ENCODE measurements around the gene ELMO3.

The ELMO3 gene

DNA sequence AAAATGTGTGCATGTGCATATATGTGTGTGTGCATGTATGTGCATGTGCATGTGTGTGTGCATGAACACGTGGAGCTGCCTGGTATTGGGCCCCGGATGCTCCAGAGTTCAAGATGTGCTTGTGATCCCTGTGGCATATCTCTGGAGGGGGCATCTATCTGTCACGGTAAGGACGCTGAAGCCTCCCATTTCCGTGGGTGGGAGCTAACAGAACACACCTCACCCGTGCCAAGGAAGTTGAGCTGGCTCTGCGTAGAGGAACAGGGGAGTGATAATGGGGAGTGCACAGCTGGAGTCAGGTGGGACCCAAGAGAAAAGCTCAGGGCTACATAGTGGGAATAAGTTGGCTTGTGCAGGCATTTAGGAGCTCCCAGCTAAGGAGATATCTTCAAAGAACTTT lies 12.7 kb downstream of the ELMO3 start:
- no peak for ATAC-seq
- TF ChIP-seq ZNF70 (CRISPR knock-in tag; IDR thresholded peaks at IDR 0.05) = no peak
- TF ChIP-seq TOX (CRISPR knock-in tag; IDR thresholded peaks at IDR 0.05; ENCODE audit: borderline replicate concordance) = no peak
- TF ChIP-seq ESRRG (CRISPR knock-in tag; IDR thresholded peaks at IDR 0.05) = no peak
- TF ChIP-seq ARNTL (CRISPR knock-in tag; IDR thresholded peaks at IDR 0.05; ENCODE audit: borderline replicate concordance, low read depth) = no peak
- TF ChIP-seq SNAI2 (CRISPR knock-in tag; IDR thresholded peaks at IDR 0.05) = no peak
- TF ChIP-seq, protein P1, sequence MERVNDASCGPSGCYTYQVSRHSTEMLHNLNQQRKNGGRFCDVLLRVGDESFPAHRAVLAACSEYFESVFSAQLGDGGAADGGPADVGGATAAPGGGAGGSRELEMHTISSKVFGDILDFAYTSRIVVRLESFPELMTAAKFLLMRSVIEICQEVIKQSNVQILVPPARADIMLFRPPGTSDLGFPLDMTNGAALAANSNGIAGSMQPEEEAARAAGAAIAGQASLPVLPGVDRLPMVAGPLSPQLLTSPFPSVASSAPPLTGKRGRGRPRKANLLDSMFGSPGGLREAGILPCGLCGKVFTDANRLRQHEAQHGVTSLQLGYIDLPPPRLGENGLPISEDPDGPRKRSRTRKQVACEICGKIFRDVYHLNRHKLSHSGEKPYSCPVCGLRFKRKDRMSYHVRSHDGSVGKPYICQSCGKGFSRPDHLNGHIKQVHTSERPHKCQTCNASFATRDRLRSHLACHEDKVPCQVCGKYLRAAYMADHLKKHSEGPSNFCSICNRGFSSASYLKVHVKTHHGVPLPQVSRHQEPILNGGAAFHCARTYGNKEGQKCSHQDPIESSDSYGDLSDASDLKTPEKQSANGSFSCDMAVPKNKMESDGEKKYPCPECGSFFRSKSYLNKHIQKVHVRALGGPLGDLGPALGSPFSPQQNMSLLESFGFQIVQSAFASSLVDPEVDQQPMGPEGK (CRISPR knock-in tag; IDR thresholded peaks at IDR 0.05; ENCODE audit: borderline replicate concordance) = no peak
- no peak for TF ChIP-seq GLIS3 (CRISPR knock-in tag; IDR thresholded peaks at IDR 0.05)

DNA sequence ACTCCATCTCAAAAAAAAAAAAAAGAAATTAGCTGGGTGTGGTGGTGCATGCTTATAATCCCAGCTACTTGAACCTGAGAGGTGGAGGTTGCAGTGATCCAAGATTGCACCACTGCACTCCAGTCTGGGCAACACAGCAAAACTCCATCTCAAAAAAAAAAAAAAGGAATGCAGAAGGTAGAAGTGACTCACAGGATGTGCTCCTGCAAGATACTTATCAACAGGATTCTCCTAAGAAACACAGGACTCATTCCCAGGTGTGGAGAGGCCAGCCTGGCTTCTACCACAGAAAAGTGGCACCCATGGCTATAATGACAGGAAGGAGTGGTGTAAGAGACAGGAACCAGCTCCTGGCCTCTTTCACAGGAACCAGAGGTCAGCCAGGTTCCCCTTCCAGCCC lies 13.8 kb downstream of the ELMO3 start:
- no peak for ATAC-seq
- TF ChIP-seq GLIS3 (CRISPR knock-in tag; IDR thresholded peaks at IDR 0.05) (no peak), RARB (CRISPR knock-in tag; IDR thresholded peaks at IDR 0.05) (no peak), TOX (CRISPR knock-in tag; IDR thresholded peaks at IDR 0.05; ENCODE audit: borderline replicate concordance) (no peak), ZNF565 (CRISPR knock-in tag; conservative IDR thresholded peaks at IDR 0.05; ENCODE audit: low read depth) (no peak), OSR1 (CRISPR knock-in tag; IDR thresholded peaks at IDR 0.05) (no peak)
- TF ChIP-seq, protein P2, sequence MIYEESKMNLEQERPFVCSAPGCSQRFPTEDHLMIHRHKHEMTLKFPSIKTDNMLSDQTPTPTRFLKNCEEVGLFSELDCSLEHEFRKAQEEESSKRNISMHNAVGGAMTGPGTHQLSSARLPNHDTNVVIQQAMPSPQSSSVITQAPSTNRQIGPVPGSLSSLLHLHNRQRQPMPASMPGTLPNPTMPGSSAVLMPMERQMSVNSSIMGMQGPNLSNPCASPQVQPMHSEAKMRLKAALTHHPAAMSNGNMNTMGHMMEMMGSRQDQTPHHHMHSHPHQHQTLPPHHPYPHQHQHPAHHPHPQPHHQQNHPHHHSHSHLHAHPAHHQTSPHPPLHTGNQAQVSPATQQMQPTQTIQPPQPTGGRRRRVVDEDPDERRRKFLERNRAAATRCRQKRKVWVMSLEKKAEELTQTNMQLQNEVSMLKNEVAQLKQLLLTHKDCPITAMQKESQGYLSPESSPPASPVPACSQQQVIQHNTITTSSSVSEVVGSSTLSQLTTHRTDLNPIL (CRISPR knock-in tag; IDR thresholded peaks at IDR 0.05; ENCODE audit: low read depth) = no peak

DNA sequence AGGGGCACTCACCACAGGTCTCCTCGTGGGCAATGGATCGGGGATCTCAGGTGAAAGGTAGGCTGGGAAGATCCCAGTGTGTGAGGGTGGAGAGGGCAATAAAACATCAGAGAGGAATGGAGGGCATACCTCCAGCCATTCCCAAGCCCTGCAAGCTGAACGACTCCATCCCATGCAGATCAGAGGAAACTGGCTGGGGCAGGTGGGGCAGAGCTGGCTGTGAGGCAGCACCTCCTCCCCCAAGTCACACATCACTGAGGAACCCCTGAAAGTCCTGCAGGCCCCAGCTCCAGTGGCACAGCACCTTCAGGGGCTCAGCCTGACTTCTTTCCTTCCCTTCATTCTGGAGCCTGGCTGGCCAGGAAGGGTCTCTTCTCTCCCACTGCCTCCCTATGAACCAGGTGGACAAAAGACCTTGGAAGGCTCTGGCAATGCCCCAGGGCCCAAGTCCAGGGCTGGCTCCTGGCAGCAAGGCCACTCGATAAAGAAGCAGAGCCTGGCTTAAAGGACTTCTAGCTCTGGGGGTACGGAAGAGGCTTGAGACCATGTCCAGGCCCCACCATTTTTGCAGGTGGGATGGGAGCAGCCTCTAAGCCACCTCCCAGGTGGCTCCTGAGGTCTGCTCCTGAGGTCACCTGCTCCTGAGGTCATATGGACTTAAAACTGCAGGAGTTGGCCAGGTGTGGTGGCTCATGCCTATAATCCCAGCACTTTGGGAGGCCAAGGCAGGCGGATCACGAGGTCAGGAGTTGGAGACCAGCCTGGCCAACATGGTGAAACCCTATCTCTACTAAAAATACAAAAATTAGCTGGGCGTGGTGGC lies 14.5 kb downstream of the ELMO3 start:
- TF ChIP-seq ZNF565 (CRISPR knock-in tag; conservative IDR thresholded peaks at IDR 0.05; ENCODE audit: low read depth) = no peak
- TF ChIP-seq, protein P2 (CRISPR knock-in tag; IDR thresholded peaks at IDR 0.05; ENCODE audit: low read depth) = no peak
- TF ChIP-seq PPARA (CRISPR knock-in tag; IDR thresholded peaks at IDR 0.05; ENCODE audit: borderline replicate concordance) = no peak
- no peak for TF ChIP-seq ZNF70 (CRISPR knock-in tag; IDR thresholded peaks at IDR 0.05)
- TF ChIP-seq CSRNP3 (CRISPR knock-in tag; IDR thresholded peaks at IDR 0.05) = no peak
- no peak for TF ChIP-seq SNAI2 (CRISPR knock-in tag; IDR thresholded peaks at IDR 0.05)
- TF ChIP-seq ESRRG (CRISPR knock-in tag; IDR thresholded peaks at IDR 0.05) = no peak
- ATAC-seq = no peak

DNA sequence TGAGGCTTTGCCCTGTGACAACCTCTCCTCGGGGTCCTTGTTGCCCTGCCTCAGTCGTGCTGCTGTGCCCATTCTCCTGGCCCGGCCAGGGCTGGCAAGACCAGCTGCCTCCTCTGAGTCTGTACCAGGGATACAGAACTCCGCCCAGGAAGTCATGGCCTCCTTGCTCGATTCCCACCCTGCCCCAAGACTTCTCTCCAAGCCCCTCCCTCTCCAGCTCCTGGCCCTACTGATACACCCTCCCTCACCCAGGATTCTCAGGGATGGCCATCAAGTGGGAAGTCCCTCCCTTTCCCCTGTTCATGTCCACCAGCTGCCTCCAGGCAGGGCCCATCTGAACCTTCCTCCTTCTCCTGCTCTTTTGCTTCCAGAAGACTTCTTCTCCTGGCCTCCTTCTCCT lies 16.8 kb downstream of the ELMO3 start:
- no peak for TF ChIP-seq OSR1 (CRISPR knock-in tag; IDR thresholded peaks at IDR 0.05)
- no peak for TF ChIP-seq TCF4 (CRISPR knock-in tag; IDR thresholded peaks at IDR 0.05; ENCODE audit: borderline replicate concordance)
- TF ChIP-seq ZFP3 (CRISPR knock-in tag; IDR thresholded peaks at IDR 0.05) = no peak
- TF ChIP-seq, protein P3, sequence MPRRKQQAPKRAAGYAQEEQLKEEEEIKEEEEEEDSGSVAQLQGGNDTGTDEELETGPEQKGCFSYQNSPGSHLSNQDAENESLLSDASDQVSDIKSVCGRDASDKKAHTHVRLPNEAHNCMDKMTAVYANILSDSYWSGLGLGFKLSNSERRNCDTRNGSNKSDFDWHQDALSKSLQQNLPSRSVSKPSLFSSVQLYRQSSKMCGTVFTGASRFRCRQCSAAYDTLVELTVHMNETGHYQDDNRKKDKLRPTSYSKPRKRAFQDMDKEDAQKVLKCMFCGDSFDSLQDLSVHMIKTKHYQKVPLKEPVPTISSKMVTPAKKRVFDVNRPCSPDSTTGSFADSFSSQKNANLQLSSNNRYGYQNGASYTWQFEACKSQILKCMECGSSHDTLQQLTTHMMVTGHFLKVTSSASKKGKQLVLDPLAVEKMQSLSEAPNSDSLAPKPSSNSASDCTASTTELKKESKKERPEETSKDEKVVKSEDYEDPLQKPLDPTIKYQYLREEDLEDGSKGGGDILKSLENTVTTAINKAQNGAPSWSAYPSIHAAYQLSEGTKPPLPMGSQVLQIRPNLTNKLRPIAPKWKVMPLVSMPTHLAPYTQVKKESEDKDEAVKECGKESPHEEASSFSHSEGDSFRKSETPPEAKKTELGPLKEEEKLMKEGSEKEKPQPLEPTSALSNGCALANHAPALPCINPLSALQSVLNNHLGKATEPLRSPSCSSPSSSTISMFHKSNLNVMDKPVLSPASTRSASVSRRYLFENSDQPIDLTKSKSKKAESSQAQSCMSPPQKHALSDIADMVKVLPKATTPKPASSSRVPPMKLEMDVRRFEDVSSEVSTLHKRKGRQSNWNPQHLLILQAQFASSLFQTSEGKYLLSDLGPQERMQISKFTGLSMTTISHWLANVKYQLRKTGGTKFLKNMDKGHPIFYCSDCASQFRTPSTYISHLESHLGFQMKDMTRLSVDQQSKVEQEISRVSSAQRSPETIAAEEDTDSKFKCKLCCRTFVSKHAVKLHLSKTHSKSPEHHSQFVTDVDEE (CRISPR knock-in tag; IDR thresholded peaks at IDR 0.05) = no peak
- no peak for ATAC-seq

All from SK-N-SH treated with all-trans-retinoic acid at 6 μM for 48 hours (cell line).